ENCODE data around the gene TSBP1.

The TSBP1 gene

DNA sequence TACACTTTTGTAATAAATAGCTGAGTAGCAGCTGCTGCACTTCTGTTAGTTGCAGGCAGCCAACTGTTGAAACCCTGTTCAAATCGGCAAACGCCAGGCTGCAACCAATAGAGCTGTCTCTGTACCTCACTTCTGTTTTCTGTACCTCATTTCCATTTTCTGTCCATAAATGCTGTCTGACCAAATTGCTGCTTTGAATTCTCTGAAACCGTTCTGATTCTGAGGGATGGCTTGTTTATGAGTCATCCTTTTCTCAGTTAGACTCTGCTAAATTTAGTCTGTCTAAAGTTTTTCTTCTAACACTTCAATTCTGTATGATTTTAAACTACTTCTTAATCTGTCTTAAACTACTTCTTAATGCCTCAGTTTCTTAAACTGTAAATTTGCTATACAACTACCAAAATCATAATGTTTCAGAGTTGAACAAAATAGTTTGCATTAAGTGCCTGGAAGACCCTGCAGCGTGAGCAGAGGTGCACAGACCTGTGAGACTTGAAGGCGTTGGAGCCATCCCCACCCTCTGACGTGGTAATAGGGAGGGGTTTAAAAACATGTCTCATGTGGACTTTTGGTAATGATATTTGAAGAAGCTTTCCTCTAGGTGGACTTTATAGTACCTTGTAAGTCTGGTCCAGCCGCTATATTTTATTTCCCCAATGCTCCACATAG lies 25.7 kb upstream of the TSBP1 start:
- H3K4me2 ChIP-seq (ENCODE audit: low read length): no peak overlapping the region
- H3K4me1 ChIP-seq (ENCODE audit: control insufficient read depth, insufficient read depth, low read length): no peaks in the 10 kb centered on the region
- H3K4me3 ChIP-seq (ENCODE audit: low read length): no peak overlapping the region
- no peaks in the 10 kb centered on the region for H3K36me3 ChIP-seq (ENCODE audit: insufficient read depth, low read length)
- no peaks in the 10 kb centered on the region for H3K9me3 ChIP-seq (replicated peaks; ENCODE audit: low read length)
- peaks cover 32% of the 10 kb centered on the region for H3K27me3 ChIP-seq (ENCODE audit: control insufficient read depth, insufficient read depth, low read length)
- no peak overlapping the region for H3K9ac ChIP-seq (ENCODE audit: low read depth, low read length)

DNA sequence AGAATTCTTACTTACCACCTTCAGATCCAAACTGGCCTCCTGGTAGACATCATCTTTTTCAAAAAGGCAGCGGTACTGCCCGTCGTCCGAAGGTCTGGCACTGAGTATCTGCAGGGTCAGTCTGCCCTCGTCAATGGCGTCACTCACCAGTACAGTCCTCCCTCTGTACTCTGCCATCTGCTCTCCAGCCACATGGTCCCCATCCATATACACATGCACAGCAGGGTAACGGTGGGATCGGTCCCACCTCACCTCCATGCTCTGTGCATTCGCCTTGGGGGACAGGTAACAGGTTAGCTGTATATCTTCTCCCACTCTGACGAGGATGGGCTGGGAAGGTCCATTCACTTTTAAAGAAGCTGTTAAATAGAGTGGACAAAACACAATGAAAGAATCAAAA lies 24.3 kb upstream of the TSBP1 start:
- Histone ChIP-seq H3K4me2 (ENCODE audit: low read length) (no peak overlapping the region), H3K9ac (ENCODE audit: low read depth, low read length) (no peak overlapping the region), H3K4me3 (ENCODE audit: low read length) (no peak overlapping the region), H3K9me3 (replicated peaks; ENCODE audit: low read length) (no peaks in the 10 kb centered on the region), H3K4me1 (ENCODE audit: control insufficient read depth, insufficient read depth, low read length) (no peaks in the 10 kb centered on the region), H3K27me3 (ENCODE audit: control insufficient read depth, insufficient read depth, low read length) (peaks cover 31% of the 10 kb centered on the region), H3K36me3 (ENCODE audit: insufficient read depth, low read length) (no peaks in the 10 kb centered on the region)

DNA sequence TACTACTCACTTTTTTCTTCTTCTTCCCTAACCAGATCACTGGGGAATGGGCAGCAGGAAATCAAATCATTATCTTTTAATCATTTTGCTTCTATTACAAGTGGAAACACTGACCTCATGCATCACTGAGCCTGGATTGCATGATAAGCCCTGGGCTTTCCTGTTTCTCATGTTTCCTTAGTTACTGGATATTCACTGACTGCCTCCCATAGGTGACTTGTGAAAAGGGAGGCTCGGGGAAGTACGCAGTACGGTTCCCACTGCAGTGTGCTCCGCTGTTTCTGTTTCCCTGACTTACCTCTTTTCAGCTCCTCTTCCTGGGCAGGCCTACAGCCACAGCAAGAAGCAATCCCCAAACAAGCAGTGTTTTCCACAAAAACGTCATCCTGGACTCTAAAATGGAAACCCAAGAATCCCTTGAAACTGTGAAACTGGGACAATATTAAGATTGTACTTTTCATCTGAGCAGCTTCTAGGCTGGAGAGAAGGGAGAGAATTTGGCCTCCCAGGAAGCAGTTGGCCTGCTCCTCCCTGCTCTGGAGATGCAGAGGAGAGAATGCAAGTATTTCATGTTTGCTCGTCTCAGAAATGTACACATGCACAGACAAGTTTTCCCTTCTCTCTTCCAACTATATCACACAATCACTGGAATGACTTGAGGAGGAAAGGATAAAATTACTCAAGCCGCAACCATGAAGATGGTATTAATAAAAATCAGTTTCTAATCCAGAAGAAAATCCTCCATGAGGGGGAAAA lies 22.1 kb upstream of the TSBP1 start:
- H3K27me3 ChIP-seq (ENCODE audit: control insufficient read depth, insufficient read depth, low read length): peaks cover 40% of the 10 kb centered on the region
- no peak overlapping the region for H3K4me3 ChIP-seq (ENCODE audit: low read length)
- no peak overlapping the region for H3K9ac ChIP-seq (ENCODE audit: low read depth, low read length)
- no peaks in the 10 kb centered on the region for H3K9me3 ChIP-seq (replicated peaks; ENCODE audit: low read length)
- no peak overlapping the region for H3K4me2 ChIP-seq (ENCODE audit: low read length)
- H3K36me3 ChIP-seq (ENCODE audit: insufficient read depth, low read length): no peaks in the 10 kb centered on the region
- H3K4me1 ChIP-seq (ENCODE audit: control insufficient read depth, insufficient read depth, low read length): no peaks in the 10 kb centered on the region

DNA sequence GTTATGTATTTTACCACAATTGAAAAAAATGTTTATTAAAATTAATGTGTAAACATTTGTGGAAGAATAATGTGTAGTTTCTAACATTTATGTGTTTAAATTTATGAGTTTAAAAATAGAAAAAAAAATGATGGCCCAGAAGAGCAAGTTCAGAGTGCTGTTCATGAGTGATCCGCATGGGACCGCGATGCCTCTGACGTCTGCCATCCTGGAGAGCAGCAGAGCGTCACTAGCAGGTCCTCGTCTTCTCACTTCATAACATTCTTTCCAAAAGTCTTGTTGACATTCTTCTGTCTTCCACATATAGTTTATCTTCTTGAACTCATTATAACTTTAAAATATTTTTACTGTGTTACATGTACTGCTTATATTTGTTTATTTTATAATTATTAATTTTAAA lies 19.8 kb upstream of the TSBP1 start:
- Histone ChIP-seq H3K36me3 (ENCODE audit: insufficient read depth, low read length) (no peaks in the 10 kb centered on the region), H3K4me2 (ENCODE audit: low read length) (no peak overlapping the region), H3K4me3 (ENCODE audit: low read length) (no peak overlapping the region), H3K9me3 (replicated peaks; ENCODE audit: low read length) (no peaks in the 10 kb centered on the region), H3K27me3 (ENCODE audit: control insufficient read depth, insufficient read depth, low read length) (peaks cover 37% of the 10 kb centered on the region), H3K9ac (ENCODE audit: low read depth, low read length) (no peak overlapping the region), H3K4me1 (ENCODE audit: control insufficient read depth, insufficient read depth, low read length) (no peaks in the 10 kb centered on the region)

DNA sequence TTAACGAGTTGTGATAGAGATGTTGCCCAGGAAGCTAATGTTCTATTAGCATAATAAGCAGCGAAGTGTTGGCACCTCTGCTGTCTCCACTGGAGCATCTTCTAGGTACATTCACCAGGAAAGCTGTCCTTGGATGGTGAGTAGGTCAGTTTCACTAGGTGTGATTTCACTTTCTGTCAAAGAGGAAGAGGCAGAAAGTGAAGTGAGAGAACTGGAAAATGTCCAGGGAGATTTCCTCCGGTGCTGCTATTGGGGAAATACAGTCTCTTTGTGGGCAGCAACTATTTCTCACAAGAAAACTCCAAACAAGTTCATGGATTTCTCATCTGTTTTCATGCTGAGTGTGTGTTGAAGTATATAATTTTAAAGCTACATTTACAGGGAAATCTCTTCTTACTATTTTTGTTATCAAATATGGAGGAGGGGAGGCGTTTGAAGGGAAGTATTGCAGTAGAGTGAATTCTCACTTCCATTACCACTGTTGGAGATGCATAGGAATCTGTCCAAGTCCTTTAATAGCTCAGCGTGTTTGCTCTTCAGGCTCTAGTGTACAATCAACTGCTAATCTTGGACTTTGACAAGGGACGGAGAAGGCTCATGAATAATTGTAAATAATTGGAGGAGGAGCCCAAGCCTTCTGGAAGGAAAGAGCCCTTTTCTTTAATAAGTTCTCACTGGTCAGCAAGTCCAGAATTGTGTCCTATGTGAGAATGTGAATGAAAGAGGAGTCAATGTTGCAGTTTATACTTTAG lies 16.1 kb upstream of the TSBP1 start:
- no peak overlapping the region for H3K9ac ChIP-seq (ENCODE audit: low read depth, low read length)
- H3K4me2 ChIP-seq (ENCODE audit: low read length): no peak overlapping the region
- no peaks in the 10 kb centered on the region for H3K4me1 ChIP-seq (ENCODE audit: control insufficient read depth, insufficient read depth, low read length)
- H3K36me3 ChIP-seq (ENCODE audit: insufficient read depth, low read length): no peaks in the 10 kb centered on the region
- H3K4me3 ChIP-seq (ENCODE audit: low read length): no peak overlapping the region
- peaks cover 29% of the 10 kb centered on the region for H3K27me3 ChIP-seq (ENCODE audit: control insufficient read depth, insufficient read depth, low read length)
- H3K9me3 ChIP-seq (replicated peaks; ENCODE audit: low read length): no peaks in the 10 kb centered on the region

DNA sequence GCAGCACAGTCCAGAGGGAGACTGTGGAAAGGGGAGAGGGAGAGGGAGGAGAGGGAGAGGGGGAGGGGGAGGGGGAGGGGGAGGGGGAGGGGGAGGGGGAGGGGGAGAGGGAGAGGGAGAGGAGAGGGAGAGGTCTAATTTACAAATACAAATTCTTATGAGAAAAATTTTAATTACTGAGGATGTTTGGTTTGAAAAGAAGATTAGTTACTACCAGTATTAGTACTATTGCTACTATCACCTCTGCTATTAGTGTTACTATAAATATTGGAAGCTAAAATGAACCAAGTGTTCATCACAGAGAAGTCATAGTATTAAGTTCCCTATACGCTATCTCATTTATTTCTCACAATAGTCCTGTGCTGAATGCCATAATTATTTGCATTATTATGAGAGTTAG lies 14.3 kb upstream of the TSBP1 start:
- no peak overlapping the region for H3K4me2 ChIP-seq (ENCODE audit: low read length)
- H3K9ac ChIP-seq (ENCODE audit: low read depth, low read length): no peak overlapping the region
- no peaks in the 10 kb centered on the region for H3K9me3 ChIP-seq (replicated peaks; ENCODE audit: low read length)
- H3K36me3 ChIP-seq (ENCODE audit: insufficient read depth, low read length): no peaks in the 10 kb centered on the region
- H3K4me3 ChIP-seq (ENCODE audit: low read length): no peak overlapping the region
- peaks cover 29% of the 10 kb centered on the region for H3K27me3 ChIP-seq (ENCODE audit: control insufficient read depth, insufficient read depth, low read length)
- no peaks in the 10 kb centered on the region for H3K4me1 ChIP-seq (ENCODE audit: control insufficient read depth, insufficient read depth, low read length)

DNA sequence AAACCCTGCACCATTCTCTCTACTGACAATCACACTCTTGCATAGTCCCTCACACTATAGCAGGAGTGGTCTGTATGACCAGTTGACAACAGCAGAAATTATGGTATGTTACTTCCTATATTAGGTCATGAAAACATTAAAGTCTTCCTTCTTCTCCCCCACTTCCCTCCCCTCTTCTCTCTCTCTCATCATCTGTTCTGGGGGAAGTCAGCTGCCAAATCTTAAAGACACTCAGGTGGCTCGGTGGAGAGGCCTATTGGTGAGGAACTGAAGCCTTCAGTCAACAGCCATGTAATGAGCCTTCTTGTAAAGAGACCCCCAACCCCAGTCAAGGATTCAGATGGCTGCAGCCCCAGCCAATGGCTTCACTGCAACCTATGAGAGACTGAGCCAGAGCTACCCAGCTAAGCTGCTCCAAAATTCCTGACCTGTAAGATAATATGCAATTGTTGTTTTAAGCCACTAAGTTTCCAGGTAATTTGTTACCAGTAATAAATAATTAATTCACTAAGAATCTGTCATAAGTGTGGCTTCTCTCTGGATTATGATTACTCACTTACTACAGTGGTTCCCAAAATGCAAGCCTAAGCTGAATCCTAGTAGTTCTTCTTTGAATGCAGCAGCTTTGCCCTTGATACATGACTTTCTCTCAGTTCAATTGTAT lies 11.2 kb upstream of the TSBP1 start:
- no peaks in the 10 kb centered on the region for H3K4me1 ChIP-seq (ENCODE audit: control insufficient read depth, insufficient read depth, low read length)
- no peaks in the 10 kb centered on the region for H3K36me3 ChIP-seq (ENCODE audit: insufficient read depth, low read length)
- no peak overlapping the region for H3K4me2 ChIP-seq (ENCODE audit: low read length)
- H3K9me3 ChIP-seq (replicated peaks; ENCODE audit: low read length): no peaks in the 10 kb centered on the region
- no peak overlapping the region for H3K4me3 ChIP-seq (ENCODE audit: low read length)
- H3K9ac ChIP-seq (ENCODE audit: low read depth, low read length): no peak overlapping the region
- peaks cover 17% of the 10 kb centered on the region for H3K27me3 ChIP-seq (ENCODE audit: control insufficient read depth, insufficient read depth, low read length)

DNA sequence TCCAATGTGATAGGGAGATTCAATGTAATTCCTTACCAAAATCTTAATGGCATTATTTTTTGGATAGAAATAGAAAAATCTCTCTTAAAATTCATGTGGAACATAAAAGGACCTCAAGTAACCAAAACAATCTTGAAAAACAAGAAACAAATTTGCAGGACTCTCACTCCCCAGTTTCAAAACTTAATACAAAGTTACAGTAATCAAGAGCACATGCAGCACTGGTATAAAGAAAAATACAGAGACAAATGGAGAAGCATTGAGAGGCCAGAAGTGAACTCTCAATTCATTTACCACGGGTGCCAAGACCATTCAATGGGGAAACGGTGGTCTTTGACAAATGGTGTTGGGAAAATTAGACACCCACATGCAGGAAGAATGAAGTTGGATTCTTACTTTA lies 7.8 kb upstream of the TSBP1 start:
- H3K9ac ChIP-seq (ENCODE audit: low read depth, low read length): no peak overlapping the region
- H3K4me3 ChIP-seq (ENCODE audit: low read length): no peak overlapping the region
- H3K4me2 ChIP-seq (ENCODE audit: low read length): no peak overlapping the region
- no peaks in the 10 kb centered on the region for H3K4me1 ChIP-seq (ENCODE audit: control insufficient read depth, insufficient read depth, low read length)
- H3K9me3 ChIP-seq (replicated peaks; ENCODE audit: low read length): no peaks in the 10 kb centered on the region
- H3K27me3 ChIP-seq (ENCODE audit: control insufficient read depth, insufficient read depth, low read length): peaks cover 34% of the 10 kb centered on the region
- H3K36me3 ChIP-seq (ENCODE audit: insufficient read depth, low read length): no peaks in the 10 kb centered on the region

DNA sequence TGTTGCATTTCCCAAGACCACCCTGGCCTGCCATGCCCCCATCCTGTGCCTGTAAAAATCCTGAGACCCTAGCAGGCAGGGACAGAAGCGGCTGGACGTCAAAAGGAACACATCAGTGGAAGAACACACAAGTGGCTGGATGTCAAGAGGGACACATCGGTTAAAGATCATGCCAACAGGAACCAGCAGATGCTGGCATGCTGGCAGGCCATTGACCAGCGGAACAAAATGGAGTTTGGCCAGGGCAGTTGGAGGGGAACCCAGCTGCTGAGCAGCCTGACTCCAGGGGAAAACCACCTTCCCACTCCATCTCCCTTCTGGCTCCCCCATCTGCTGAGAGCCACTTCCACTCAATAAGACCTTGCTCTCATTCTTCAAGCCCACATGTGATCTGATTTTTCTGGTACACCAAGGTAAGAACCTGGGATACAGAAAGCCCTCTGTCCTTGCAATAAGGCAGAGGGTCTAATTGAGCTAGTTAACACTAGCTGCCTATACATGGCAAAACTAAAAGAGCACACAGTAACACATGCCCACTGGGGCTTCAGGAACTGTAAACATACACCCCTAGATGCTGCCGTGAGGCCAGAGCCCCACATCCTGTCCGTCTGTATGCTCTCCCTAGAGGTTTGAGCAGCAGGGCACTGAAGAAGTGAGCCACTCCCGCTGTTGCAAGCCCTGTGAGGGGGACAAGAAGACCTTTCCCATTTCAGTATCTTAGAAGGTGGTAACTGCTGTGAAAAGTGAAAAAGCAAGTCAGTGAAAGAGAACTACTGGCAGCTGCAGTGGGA lies 4.2 kb upstream of the TSBP1 start:
- peaks cover 25% of the 10 kb centered on the region for H3K27me3 ChIP-seq (ENCODE audit: control insufficient read depth, insufficient read depth, low read length)
- no peak overlapping the region for H3K4me3 ChIP-seq (ENCODE audit: low read length)
- H3K4me2 ChIP-seq (ENCODE audit: low read length): no peak overlapping the region
- no peak overlapping the region for H3K9ac ChIP-seq (ENCODE audit: low read depth, low read length)
- H3K9me3 ChIP-seq (replicated peaks; ENCODE audit: low read length): no peaks in the 10 kb centered on the region
- peaks cover 5% of the 10 kb centered on the region for H3K4me1 ChIP-seq (ENCODE audit: control insufficient read depth, insufficient read depth, low read length)
- no peaks in the 10 kb centered on the region for H3K36me3 ChIP-seq (ENCODE audit: insufficient read depth, low read length)

DNA sequence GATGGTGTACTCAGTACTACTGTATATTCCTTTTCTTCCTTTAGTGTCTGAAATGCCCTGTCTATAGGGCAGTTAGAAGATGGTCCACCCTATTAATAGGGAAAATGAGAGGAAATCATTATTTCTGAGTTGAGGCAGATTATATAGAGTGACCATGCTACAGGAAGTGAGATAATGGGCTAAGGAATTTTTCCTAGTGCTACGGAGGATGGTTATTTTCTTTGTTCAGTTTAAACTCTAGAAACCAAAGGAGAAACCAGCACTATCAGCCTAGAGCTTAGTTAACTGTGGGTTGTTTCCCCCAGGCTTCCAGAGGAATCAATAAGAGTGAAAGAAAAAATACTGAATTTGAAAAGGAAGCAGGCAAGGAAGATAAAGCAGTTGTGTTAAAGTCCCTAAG lies 474 bp downstream of the TSBP1 start:
- H3K9me3 ChIP-seq (replicated peaks; ENCODE audit: low read length): no peaks in the 10 kb centered on the region
- H3K9ac ChIP-seq (ENCODE audit: low read depth, low read length): no peak overlapping the region
- peaks cover 8% of the 10 kb centered on the region for H3K27me3 ChIP-seq (ENCODE audit: control insufficient read depth, insufficient read depth, low read length)
- no peak overlapping the region for H3K4me3 ChIP-seq (ENCODE audit: low read length)
- H3K4me2 ChIP-seq (ENCODE audit: low read length): no peak overlapping the region
- peaks cover 13% of the 10 kb centered on the region for H3K4me1 ChIP-seq (ENCODE audit: control insufficient read depth, insufficient read depth, low read length)
- no peaks in the 10 kb centered on the region for H3K36me3 ChIP-seq (ENCODE audit: insufficient read depth, low read length)

DNA sequence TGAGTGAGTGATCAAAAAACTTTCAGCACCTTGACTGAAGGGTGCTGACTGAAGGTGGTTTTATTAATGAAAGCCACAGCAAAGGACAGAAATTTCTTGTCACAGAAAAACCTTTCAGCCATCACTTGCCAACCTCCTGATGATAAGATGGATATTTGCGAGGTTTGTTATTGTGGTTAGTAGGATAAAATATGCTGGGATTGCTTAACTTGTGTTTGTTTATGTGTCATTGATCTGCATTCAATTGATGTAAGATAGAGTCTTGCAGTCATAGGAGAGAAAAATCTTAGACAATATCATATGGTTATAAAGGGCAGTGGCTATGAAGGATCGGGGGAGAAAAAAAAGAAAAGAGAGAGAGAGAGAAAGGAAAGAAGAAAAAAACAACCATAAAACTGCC lies 1.2 kb downstream of the TSBP1 start:
- H3K4me3 ChIP-seq (ENCODE audit: low read length): no peak overlapping the region
- no peaks in the 10 kb centered on the region for H3K36me3 ChIP-seq (ENCODE audit: insufficient read depth, low read length)
- H3K4me2 ChIP-seq (ENCODE audit: low read length): no peak overlapping the region
- H3K9me3 ChIP-seq (replicated peaks; ENCODE audit: low read length): no peaks in the 10 kb centered on the region
- no peak overlapping the region for H3K9ac ChIP-seq (ENCODE audit: low read depth, low read length)
- peaks cover 5% of the 10 kb centered on the region for H3K27me3 ChIP-seq (ENCODE audit: control insufficient read depth, insufficient read depth, low read length)
- peaks cover 13% of the 10 kb centered on the region for H3K4me1 ChIP-seq (ENCODE audit: control insufficient read depth, insufficient read depth, low read length)
